Measurements from ENCODE around the gene ZNF691. TPM values are rescaled to one million over a fixed set of nuclear protein-coding genes. Genes with fewer than 3 reads are reported as not detected.
"Not testable (repeated sequence)": the region's sequence is repeated elsewhere in the genome, so short reads cannot be mapped to it uniquely, and the experiment has no call there.

The ZNF691 gene
- total and polyA plus RNA-seq, 2 donors (not counting 3 experiments of a cell fraction or from before 2014, with no cell fraction given) = 6.6 to 6.9 TPM

DNA sequence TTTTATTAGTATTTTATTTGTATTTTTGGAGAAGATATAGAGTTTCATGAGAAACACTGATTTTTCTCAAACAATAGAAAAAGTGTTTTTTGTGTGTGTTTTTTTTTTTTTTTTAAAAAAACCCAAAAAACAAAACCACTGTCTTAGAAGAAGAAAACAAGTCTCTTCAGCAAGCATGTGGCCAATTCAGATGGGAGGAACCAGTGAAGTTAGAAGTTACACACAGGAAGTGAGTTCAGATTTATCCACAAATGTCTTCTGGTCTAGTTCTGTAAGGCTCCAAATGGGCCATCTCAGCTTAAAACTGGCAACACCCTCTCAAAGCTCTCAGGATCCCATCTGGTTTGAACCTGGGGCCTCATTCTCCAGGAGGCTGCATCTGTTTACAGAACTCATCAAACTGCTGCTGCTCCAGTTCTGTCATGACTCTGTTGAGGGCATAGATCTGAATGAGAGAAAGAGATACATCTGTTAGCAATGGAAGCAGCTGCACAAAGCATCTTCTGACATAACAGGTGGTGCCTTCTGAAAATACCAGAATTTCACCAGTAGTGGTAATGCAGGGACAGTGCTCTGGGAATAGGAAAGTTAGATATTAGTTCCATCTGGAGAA, 39.3 kb upstream of the ZNF691 start:
- FAIRE-seq = no peak
- intact Hi-C loops (cut with micrococcal nuclease) = no loop called here
- no TSS peak for BruUV-seq (replicated peaks)

GRCh38 chr1:42814815-42815214, 31.6 kb upstream of the ZNF691 start:
- H3K9me1 ChIP-seq (replicated peaks; ENCODE audit: control insufficient read depth, extremely low read depth, insufficient read depth, low read length); POLR2A ChIA-PET; dilution Hi-C loops (cut with MboI; ENCODE audit: extremely low pct_ligation_motif_present, low sequenced_read_pairs); CTCF ChIA-PET; H3K27me3 ChIP-seq (ENCODE audit: control insufficient read depth in 2 of 2, insufficient read depth in 2 of 2, low read length in 2 of 2); H2AFZ ChIP-seq (ENCODE audit: low read depth, low read length); H3K27ac ChIP-seq (ENCODE audit: insufficient read depth, low read depth, low read length); DNase-seq (ENCODE audit: low read depth, low spot score); H3K79me2 ChIP-seq (ENCODE audit: control insufficient read depth, insufficient read depth, low read length); H3K9ac ChIP-seq (replicated peaks; ENCODE audit: extremely low read depth, insufficient read depth, low read length); H3K9me3 ChIP-seq (replicated peaks; ENCODE audit: control insufficient read depth, insufficient read depth, low read length); H3K4me2 ChIP-seq (ENCODE audit: insufficient read depth, low read length); H4K20me1 ChIP-seq (replicated peaks; ENCODE audit: control insufficient read depth, extremely low read depth, insufficient read depth, low read length); H3K4me3 ChIP-seq (replicated peaks in 1 of 3; ENCODE audit: insufficient read depth in 1 of 3, low read depth in 1 of 3, low read length in 3 of 3); FAIRE-seq; intact Hi-C loops (cut with micrococcal nuclease); H3K36me3 ChIP-seq (ENCODE audit: control insufficient read depth in 2 of 2, extremely low read depth in 1 of 2, insufficient read depth in 2 of 2, low read length in 2 of 2); BruUV-seq (replicated peaks): not testable (repeated sequence)
- H3K4me1 ChIP-seq (ENCODE audit: control insufficient read depth, extremely low read depth, insufficient read depth, low read length) = peaks cover 18% of the 10 kb centered on the region

More for the DNA sequence above, 39.3 kb upstream of the ZNF691 start:
- no peak overlapping the region for H3K4me2 ChIP-seq (ENCODE audit: insufficient read depth, low read length)
- H3K36me3 ChIP-seq (ENCODE audit: control insufficient read depth in 2 of 2, extremely low read depth in 1 of 2, insufficient read depth in 2 of 2, low read length in 2 of 2) = no peaks in the 10 kb centered on the region
- H3K9ac ChIP-seq (replicated peaks; ENCODE audit: extremely low read depth, insufficient read depth, low read length) = no peak overlapping the region
- H3K27ac ChIP-seq (ENCODE audit: insufficient read depth, low read depth, low read length) = no peak overlapping the region
- DNase-seq (ENCODE audit: low read depth, low spot score) = no peak
- no peak for TF ChIP-seq GATA2 (IDR thresholded peaks at IDR 0.05; ENCODE audit: insufficient read depth, insufficient read length, low read depth, low read length)
- TF ChIP-seq MAX (IDR thresholded peaks at IDR 0.05; ENCODE audit: insufficient read depth, insufficient read length) = no peak
- TF ChIP-seq POLR2A (IDR thresholded peaks at IDR 0.05; ENCODE audit: low read depth, low read length) = no peak
- dilution Hi-C loops (cut with MboI; ENCODE audit: extremely low pct_ligation_motif_present, low sequenced_read_pairs) = no loop called here
- no peaks in the 10 kb centered on the region for H3K9me3 ChIP-seq (replicated peaks; ENCODE audit: control insufficient read depth, insufficient read depth, low read length)
- no peaks in the 10 kb centered on the region for H3K27me3 ChIP-seq (ENCODE audit: control insufficient read depth in 2 of 2, insufficient read depth in 2 of 2, low read length in 2 of 2)
- ChIA-PET CTCF (interaction anchor here (1.2 kb wide), 1 partner anchor 29 kb away, joined by 6 read pairs; no protein-coding TSS in a partner anchor), POLR2A (no interaction called here)
- no peak overlapping the region for H3K4me3 ChIP-seq (replicated peaks in 1 of 3; ENCODE audit: insufficient read depth in 1 of 3, low read depth in 1 of 3, low read length in 3 of 3)
- no peaks in the 10 kb centered on the region for H3K9me1 ChIP-seq (replicated peaks; ENCODE audit: control insufficient read depth, extremely low read depth, insufficient read depth, low read length)
- no peak overlapping the region for H2AFZ ChIP-seq (ENCODE audit: low read depth, low read length)
- no peaks in the 10 kb centered on the region for H3K4me1 ChIP-seq (ENCODE audit: control insufficient read depth, extremely low read depth, insufficient read depth, low read length)
- no peaks in the 10 kb centered on the region for H4K20me1 ChIP-seq (replicated peaks; ENCODE audit: control insufficient read depth, extremely low read depth, insufficient read depth, low read length)
- no peaks in the 10 kb centered on the region for H3K79me2 ChIP-seq (ENCODE audit: control insufficient read depth, insufficient read depth, low read length)

Data from endothelial cell of umbilical vein (primary cell).